ENCODE measurements around the gene ITPKA.

DNA sequence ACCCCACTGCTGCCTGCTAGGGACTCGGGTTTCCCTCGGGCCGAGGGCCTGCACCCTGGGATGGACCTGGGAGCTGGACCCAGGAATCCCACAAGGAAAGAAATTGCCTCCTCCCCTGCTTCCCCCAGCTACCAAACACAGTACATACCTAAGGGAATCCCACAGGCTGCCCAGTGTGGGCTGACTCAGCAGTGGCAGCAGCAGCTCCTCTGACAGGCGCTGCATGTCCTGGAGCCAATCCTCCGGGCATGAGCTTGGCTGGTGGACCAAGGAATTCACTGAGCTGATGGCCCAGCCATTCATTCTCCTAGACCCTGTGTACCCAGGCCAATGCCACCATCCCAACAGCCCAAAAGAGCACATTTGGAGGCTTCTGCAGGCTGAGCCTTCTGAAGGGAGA is 29.4 kb downstream of the ITPKA start:
- TF ChIP-seq, protein P1, sequence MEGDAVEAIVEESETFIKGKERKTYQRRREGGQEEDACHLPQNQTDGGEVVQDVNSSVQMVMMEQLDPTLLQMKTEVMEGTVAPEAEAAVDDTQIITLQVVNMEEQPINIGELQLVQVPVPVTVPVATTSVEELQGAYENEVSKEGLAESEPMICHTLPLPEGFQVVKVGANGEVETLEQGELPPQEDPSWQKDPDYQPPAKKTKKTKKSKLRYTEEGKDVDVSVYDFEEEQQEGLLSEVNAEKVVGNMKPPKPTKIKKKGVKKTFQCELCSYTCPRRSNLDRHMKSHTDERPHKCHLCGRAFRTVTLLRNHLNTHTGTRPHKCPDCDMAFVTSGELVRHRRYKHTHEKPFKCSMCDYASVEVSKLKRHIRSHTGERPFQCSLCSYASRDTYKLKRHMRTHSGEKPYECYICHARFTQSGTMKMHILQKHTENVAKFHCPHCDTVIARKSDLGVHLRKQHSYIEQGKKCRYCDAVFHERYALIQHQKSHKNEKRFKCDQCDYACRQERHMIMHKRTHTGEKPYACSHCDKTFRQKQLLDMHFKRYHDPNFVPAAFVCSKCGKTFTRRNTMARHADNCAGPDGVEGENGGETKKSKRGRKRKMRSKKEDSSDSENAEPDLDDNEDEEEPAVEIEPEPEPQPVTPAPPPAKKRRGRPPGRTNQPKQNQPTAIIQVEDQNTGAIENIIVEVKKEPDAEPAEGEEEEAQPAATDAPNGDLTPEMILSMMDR (IDR thresholded peaks at IDR 0.05): no peak
- no peak for TF ChIP-seq EZH2 (IDR thresholded peaks at IDR 0.05; ENCODE audit: borderline replicate concordance, insufficient read depth, low read depth, low read length, poor library complexity, severe bottlenecking)

Data from B cell (primary cell).